H9 (cell line): Measurements from ENCODE around the gene AGPAT1. TPM values are rescaled to one million over a fixed set of nuclear protein-coding genes. Genes with fewer than 3 reads are reported as not detected.

Experiments used
- DNase-seq: peaks from one replicate; pipeline ENCODE4 v3.0.0-alpha.2; 2017
- H2AFZ ChIP-seq: one replicate; pipeline ENCODE4 v1.6.1; 2013; ENCODE audit warnings: mild to moderate bottlenecking, low read length, control low read depth, moderate library complexity
- H2AK5ac ChIP-seq: 2 replicates; pipeline ENCODE4 v1.6.1; 2013; ENCODE audit warnings: low read length, control low read depth, mixed read lengths; ENCODE audit not compliant: insufficient read length
- H2BK120ac ChIP-seq: one replicate; pipeline ENCODE4 v1.6.1; 2013; ENCODE audit warnings: low read depth, mild to moderate bottlenecking, low read length, control low read depth, inconsistent platforms; ENCODE audit not compliant: poor library complexity, severe bottlenecking
- H2BK12ac ChIP-seq: 2 replicates; pipeline ENCODE4 v1.6.1; 2013; ENCODE audit warnings: low read length, control low read depth, mixed read lengths, low read depth; ENCODE audit not compliant: insufficient read length
- H2BK15ac ChIP-seq: 2 replicates; pipeline ENCODE4 v1.6.1; 2013; ENCODE audit warnings: low read depth, low read length, control low read depth
- H2BK20ac ChIP-seq: one replicate; pipeline ENCODE4 v1.6.1; 2013; ENCODE audit warnings: low read depth, mild to moderate bottlenecking, low read length, control low read depth, inconsistent platforms; ENCODE audit not compliant: poor library complexity, severe bottlenecking
- H2BK5ac ChIP-seq: 2 replicates; pipeline ENCODE4 v1.6.1; 2013; ENCODE audit warnings: low read length, control low read depth, mixed read lengths; ENCODE audit not compliant: insufficient read length
- H3K14ac ChIP-seq: 2 replicates; pipeline ENCODE4 v1.6.1; 2013; ENCODE audit warnings: low read length, control low read depth; ENCODE audit not compliant: insufficient read depth
- H3K18ac ChIP-seq: 2 replicates; pipeline ENCODE4 v1.6.1; 2013; ENCODE audit warnings: low read depth, mild to moderate bottlenecking, mixed read lengths, low read length, control low read depth; ENCODE audit not compliant: insufficient read length
- H3K23ac ChIP-seq: 2 replicates; pipeline ENCODE4 v1.6.1; 2013; ENCODE audit warnings: low read length, control low read depth, mixed read lengths, low read depth; ENCODE audit not compliant: insufficient read length
- H3K23me2 ChIP-seq: 2 replicates; pipeline ENCODE4 v1.6.1; 2013; ENCODE audit warnings: low read depth, mild to moderate bottlenecking, mixed read lengths, low read length, control low read depth; ENCODE audit not compliant: insufficient read length, poor library complexity, severe bottlenecking
- H3K27ac ChIP-seq: 2 replicates; pipeline ENCODE4 v1.5.1; 2013; ENCODE audit warnings: low read length, control low read depth, mixed read lengths, low read depth; ENCODE audit not compliant: insufficient read length
- H3K27me3 ChIP-seq: 2 replicates; pipeline ENCODE4 v1.6.1; 2013; ENCODE audit warnings: low read length, control low read depth, inconsistent platforms; ENCODE audit not compliant: insufficient read depth
- H3K4ac ChIP-seq: 2 replicates; pipeline ENCODE4 v1.6.1; 2013; ENCODE audit warnings: low read depth, mild to moderate bottlenecking, control low read depth, inconsistent platforms, low read length, moderate library complexity
- H3K4me1 ChIP-seq: 2 replicates; pipeline ENCODE4 v1.6.1; 2013; ENCODE audit warnings: low read length, control low read depth, inconsistent platforms; ENCODE audit not compliant: insufficient read depth
- H3K4me2 ChIP-seq: 2 replicates; pipeline ENCODE4 v1.6.1; 2013; ENCODE audit warnings: low read length, control low read depth, mixed read lengths; ENCODE audit not compliant: insufficient read length, insufficient read depth
- H3K56ac ChIP-seq: 2 replicates; pipeline ENCODE4 v1.6.1; 2013; ENCODE audit warnings: low read depth, mild to moderate bottlenecking, mixed read lengths, low read length, control low read depth; ENCODE audit not compliant: insufficient read length
- H3K79me1 ChIP-seq: 2 replicates; pipeline ENCODE4 v1.6.1; 2013; ENCODE audit warnings: low read depth, mild to moderate bottlenecking, moderate library complexity, low read length, control low read depth, inconsistent platforms; ENCODE audit not compliant: insufficient read depth, poor library complexity, severe bottlenecking
- H3K79me2 ChIP-seq: 2 replicates; pipeline ENCODE4 v1.6.1; 2013; ENCODE audit warnings: low read length, control low read depth, inconsistent platforms; ENCODE audit not compliant: insufficient read depth
- H3K9ac ChIP-seq: 2 replicates; pipeline ENCODE4 v1.6.1; 2013; ENCODE audit warnings: low read length, control low read depth, mixed read lengths; ENCODE audit not compliant: insufficient read length; ENCODE audit errors: extremely low read depth
- H3K9me3 ChIP-seq: one replicate; pipeline ENCODE4 v1.6.1; 2013; ENCODE audit warnings: low read depth, low read length, inconsistent platforms; ENCODE audit not compliant: control insufficient read depth
- H3T11ph ChIP-seq: one replicate; pipeline ENCODE4 v1.6.1; 2013; ENCODE audit warnings: mild to moderate bottlenecking, low read length, control low read depth, inconsistent platforms
- H4K20me1 ChIP-seq: one replicate; pipeline ENCODE4 v1.6.1; 2013; ENCODE audit not compliant: control insufficient read depth, insufficient read length, insufficient read depth
- H4K5ac ChIP-seq: 2 replicates; pipeline ENCODE4 v1.6.1; 2013; ENCODE audit warnings: low read depth, mild to moderate bottlenecking, mixed read lengths, low read length, control low read depth; ENCODE audit not compliant: insufficient read length
- H4K8ac ChIP-seq: replicated peaks from 2 replicates; pipeline ENCODE4 v1.6.1; 2013; ENCODE audit warnings: low read length, control low read depth, mixed read lengths, low read depth; ENCODE audit not compliant: insufficient read length
- H4K91ac ChIP-seq: 2 replicates; pipeline ENCODE4 v1.6.1; 2013; ENCODE audit warnings: low read depth, mild to moderate bottlenecking, moderate library complexity, mixed read lengths, low read length, control low read depth; ENCODE audit not compliant: insufficient read length
- H3K27ac Mint-ChIP-seq, 3 experiments: 2 replicates in 2 of 3; 3 replicates in 1 of 3; pipeline ENCODE4 v1.8.0; 2020 to 2021; ENCODE audit warnings: mixed read lengths in 3 of 3, mild to moderate bottlenecking in 1 of 3, moderate library complexity in 1 of 3
- H3K27me3 Mint-ChIP-seq: 2 replicates; pipeline ENCODE4 v1.8.0; 2021; ENCODE audit warnings: low read depth, mild to moderate bottlenecking, moderate library complexity, mixed read lengths
- H3K36me3 Mint-ChIP-seq, 3 experiments: 2 replicates in 2 of 3; 3 replicates in 1 of 3; pipeline ENCODE4 v1.8.0; 2020 to 2021; ENCODE audit warnings: low read depth in 3 of 3, mixed read lengths in 3 of 3; ENCODE audit not compliant: insufficient read depth in 1 of 3
- H3K4me1 Mint-ChIP-seq, 2 experiments: 2 replicates each; pipeline ENCODE4 v1.8.0; 2020; ENCODE audit warnings: mixed read lengths in 2 of 2
- H3K4me3 Mint-ChIP-seq, 2 experiments: 2 replicates in 1 of 2; 3 replicates in 1 of 2; pipeline ENCODE4 v1.8.0; 2020 to 2021; ENCODE audit warnings: mild to moderate bottlenecking in 2 of 2, mixed read lengths in 2 of 2, moderate library complexity in 1 of 2
- H3K9me3 Mint-ChIP-seq, 2 experiments: 2 replicates in 1 of 2; 3 replicates in 1 of 2; pipeline ENCODE4 v1.8.0; 2020; ENCODE audit warnings: mild to moderate bottlenecking in 2 of 2, mixed read lengths in 2 of 2, moderate library complexity in 1 of 2
- CTCF ChIP-seq: fragments of 200-600 bp; sonication (generic); conservative IDR thresholded peaks from 3 replicates; pipeline ENCODE4 v1.8.0; 2021; ENCODE audit warnings: antibody characterized with exemption, mild to moderate bottlenecking
- total RNA-seq: library from RNA; stranded (reverse); gene quantifications from 2 replicates; pipeline ENCODE4 v1.2.1, GENCODE V29; 2021

AGPAT1 gene
- total RNA-seq, 1 experiment from 2014 or later: 89.5 TPM

- Histone ChIP-seq H3K27ac (no peak overlapping the region), H4K20me1 (no peaks in the 10 kb centered on the region), H2AK5ac (no peak overlapping the region), H3K18ac (no peak overlapping the region), H4K91ac (no peak overlapping the region), H3K9me3 (no peaks in the 10 kb centered on the region), H3K27me3 (no peaks in the 10 kb centered on the region), H3K56ac (no peak overlapping the region), H2BK20ac (no peak overlapping the region), H3K23me2 (peaks cover 3% of the 10 kb centered on the region), H4K5ac (no peak overlapping the region), H2BK15ac (no peak overlapping the region), H4K8ac (no peak overlapping the region), H3K79me1 (no peaks in the 10 kb centered on the region), H3K4ac (no peak overlapping the region), H2BK12ac (no peak overlapping the region), H3K79me2 (no peaks in the 10 kb centered on the region), H3K4me2 (no peak overlapping the region), H2BK120ac (no peak overlapping the region), H3T11ph (no peak overlapping the region), H2AFZ (no peak overlapping the region), H3K23ac (no peak overlapping the region), H3K14ac (no peak overlapping the region), H3K9ac (no peak overlapping the region), H3K4me1 (no peaks in the 10 kb centered on the region), H2BK5ac (no peak overlapping the region)
- H3K4me1 Mint-ChIP-seq: peaks cover 16 to 30% of the 10 kb centered on the region in 2 experiments
- H3K9me3 Mint-ChIP-seq: no peaks in the 10 kb centered on the region
- peaks cover 8% of the 10 kb centered on the region for H3K27me3 Mint-ChIP-seq
- no peak for TF ChIP-seq CTCF
- DNase-seq: no peak
- no peaks in the 10 kb centered on the region; a peak in 3 of 7 replicates for H3K36me3 Mint-ChIP-seq
- no peak overlapping the region for H3K4me3 Mint-ChIP-seq
- peak overlapping the region in 1 of 3 experiments; percentile 92; a peak in 2 of 7 replicates for H3K27ac Mint-ChIP-seq
Measured at GRCh38 chr6:32132110-32132509, 43.8 kb downstream of the AGPAT1 start.
